Measurements from ENCODE around the gene CEACAM7.

- TF ChIP-seq CTCF (IDR thresholded peaks at IDR 0.05; ENCODE audit: insufficient read depth, low read depth, low read length) (no peak), EZH2 (IDR thresholded peaks at IDR 0.05; ENCODE audit: insufficient read depth, low read length) (no peak)
Observed at GRCh38 chr19:41720103-41720502, 32.0 kb upstream of the CEACAM7 start.
